ENCODE data around the gene LMNA. TPM values are rescaled to one million over a fixed set of nuclear protein-coding genes. Genes with fewer than 3 reads are reported as not detected.

The LMNA gene
- total RNA-seq, 1 experiment from 2014 or later = 51.0 TPM

- Histone ChIP-seq H4K8ac (replicated peaks; ENCODE audit: insufficient read length, low read depth, low read length) (no peak overlapping the region), H3K27me3 (ENCODE audit: insufficient read depth, low read length) (no peaks in the 10 kb centered on the region), H3K4me2 (ENCODE audit: insufficient read depth, insufficient read length, low read length) (no peak overlapping the region), H2BK15ac (ENCODE audit: low read depth, low read length) (no peak overlapping the region), H4K91ac (ENCODE audit: insufficient read length, low read depth, low read length) (no peak overlapping the region), H2BK120ac (ENCODE audit: low read depth, low read length, poor library complexity, severe bottlenecking) (no peak overlapping the region), H3K18ac (ENCODE audit: insufficient read length, low read depth, low read length) (no peak overlapping the region), H3K14ac (ENCODE audit: insufficient read depth, low read length) (no peak overlapping the region), H2BK20ac (ENCODE audit: low read depth, low read length, poor library complexity, severe bottlenecking) (no peak overlapping the region), H3K4ac (ENCODE audit: low read depth, low read length) (no peak overlapping the region), H3K27ac (ENCODE audit: insufficient read length, low read depth, low read length) (no peak overlapping the region), H3K9ac (ENCODE audit: extremely low read depth, insufficient read length, low read length) (no peak overlapping the region), H3T11ph (ENCODE audit: low read length) (no peak overlapping the region), H4K5ac (ENCODE audit: insufficient read length, low read depth, low read length) (no peak overlapping the region), H2BK5ac (ENCODE audit: insufficient read length, low read length) (no peak overlapping the region), H3K79me1 (ENCODE audit: insufficient read depth, low read depth, low read length, poor library complexity, severe bottlenecking) (no peaks in the 10 kb centered on the region), H3K4me1 (ENCODE audit: insufficient read depth, low read length) (no peaks in the 10 kb centered on the region; the same call in 1 of the 2 replicates), H3K9me3 (ENCODE audit: control insufficient read depth, low read depth, low read length) (no peaks in the 10 kb centered on the region), H2BK12ac (ENCODE audit: insufficient read length, low read depth, low read length) (no peak overlapping the region), H3K23ac (ENCODE audit: insufficient read length, low read depth, low read length) (no peak overlapping the region), H3K56ac (ENCODE audit: insufficient read length, low read depth, low read length) (no peak overlapping the region), H3K23me2 (ENCODE audit: insufficient read length, low read depth, low read length, poor library complexity, severe bottlenecking) (no peaks in the 10 kb centered on the region), H2AFZ (ENCODE audit: low read length) (no peak overlapping the region), H2AK5ac (ENCODE audit: insufficient read length, low read length) (no peak overlapping the region), H4K20me1 (ENCODE audit: control insufficient read depth, insufficient read depth, insufficient read length) (no peaks in the 10 kb centered on the region), H3K79me2 (ENCODE audit: insufficient read depth, low read length) (no peaks in the 10 kb centered on the region)
- Mint-ChIP-seq H3K27ac (no peak overlapping the region; a peak in 1 of 7 replicates), H3K27me3 (ENCODE audit: low read depth) (no peaks in the 10 kb centered on the region), H3K4me1 (peaks cover 9 to 13% of the 10 kb centered on the region in 2 experiments), H3K9me3 (no peaks in the 10 kb centered on the region; a peak in 1 of 5 replicates), H3K36me3 (ENCODE audit: insufficient read depth in 1 of 3, low read depth in 3 of 3) (peaks cover 15 to 52% (median 45%) of the 10 kb centered on the region in 3 experiments), H3K4me3 (no peak overlapping the region)
- TF ChIP-seq CTCF (conservative IDR thresholded peaks at IDR 0.05) = no peak
- no peak for DNase-seq
- no CpG with 5 or more reads among the region's 22 CpGs for WGBS (ENCODE audit: extremely low coverage, insufficient read length, low lambda C conversion rate)
Observed at GRCh38 chr1:156138458-156138867, 24.0 kb downstream of the LMNA start.

Measured in H9 (cell line).